Left hindlimb (tissue), 1 donor: Measurements from ENCODE around the gene CTIF.

ENCODE experiments used
- DNase-seq: peaks from one replicate; pipeline ENCODE4 v3.0.0-alpha.2; 2018

Gene CTIF

DNA sequence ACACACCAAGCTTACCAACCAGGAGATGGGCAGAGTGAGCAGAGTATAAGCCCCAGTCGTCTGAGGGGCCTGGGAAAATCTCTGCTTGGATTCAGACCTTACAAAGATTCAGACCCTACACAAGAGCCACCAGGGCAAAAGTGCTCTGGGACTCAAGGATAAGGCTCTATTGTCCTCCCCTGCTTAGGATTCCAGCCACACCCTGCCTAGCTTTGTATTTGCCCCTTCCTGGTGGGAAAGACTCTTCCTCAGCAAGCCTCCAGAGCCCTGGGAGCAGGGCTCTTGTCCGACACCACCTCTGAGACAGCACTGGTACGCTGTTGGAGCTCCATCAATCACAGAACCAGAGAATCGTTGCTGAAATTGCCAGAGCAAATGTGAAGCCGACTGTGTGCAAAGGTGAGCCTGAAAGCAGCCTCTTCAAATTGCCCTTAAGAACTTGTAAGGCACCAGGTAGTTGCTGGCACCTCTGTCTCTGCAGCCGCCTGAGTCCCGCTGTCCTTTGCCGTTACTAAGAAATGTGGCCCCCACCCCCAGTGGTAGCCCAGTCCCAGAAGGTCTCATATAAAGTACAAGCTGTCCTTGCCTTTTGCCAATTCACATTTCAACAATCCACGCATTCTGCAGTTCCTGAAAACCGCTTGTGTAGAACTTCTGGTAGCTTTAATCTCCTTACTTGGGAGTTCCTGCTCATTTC lies 148.7 kb downstream of the CTIF start:
- no peak for DNase-seq

DNA sequence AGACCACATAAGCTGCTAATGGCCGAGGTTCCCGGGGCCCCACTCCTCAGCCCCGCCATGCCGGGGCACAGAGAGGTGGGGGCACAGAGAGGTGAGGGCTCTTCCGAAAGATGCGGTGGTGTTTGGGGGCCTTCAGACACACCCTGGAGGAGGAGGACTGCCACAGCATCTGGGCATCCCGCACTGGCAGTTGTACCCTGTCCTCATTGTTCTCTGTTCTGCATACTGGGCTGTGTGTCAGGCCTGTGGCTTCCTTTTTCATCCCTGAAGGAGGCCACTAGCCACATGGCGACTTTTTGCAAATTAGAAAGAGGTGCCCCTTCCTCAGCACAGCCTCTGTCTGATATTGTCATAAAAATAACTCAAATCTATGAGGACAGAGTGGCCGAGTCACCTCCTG lies 150.1 kb downstream of the CTIF start:
- DNase-seq, result no peak

DNA sequence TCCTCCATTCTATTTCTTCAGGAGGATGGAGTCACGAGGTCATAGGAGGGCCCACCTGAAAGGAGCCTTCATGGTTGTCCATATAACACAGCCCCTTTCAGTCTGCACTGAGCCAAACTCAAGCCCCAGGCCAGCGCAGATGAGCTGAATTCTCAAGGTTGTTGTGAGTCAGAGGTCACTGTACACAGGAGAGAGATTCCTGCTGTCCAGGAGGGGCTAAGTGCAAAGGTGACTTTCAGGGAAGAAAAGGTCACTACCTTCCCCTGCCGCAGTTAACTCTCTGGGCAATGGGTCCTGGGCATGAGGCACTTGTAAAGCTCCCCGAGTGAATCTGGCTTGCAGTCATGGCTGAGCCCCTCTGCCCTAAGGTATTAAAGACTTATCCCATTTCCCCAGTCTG lies 150.7 kb downstream of the CTIF start:
- no peak for DNase-seq

DNA sequence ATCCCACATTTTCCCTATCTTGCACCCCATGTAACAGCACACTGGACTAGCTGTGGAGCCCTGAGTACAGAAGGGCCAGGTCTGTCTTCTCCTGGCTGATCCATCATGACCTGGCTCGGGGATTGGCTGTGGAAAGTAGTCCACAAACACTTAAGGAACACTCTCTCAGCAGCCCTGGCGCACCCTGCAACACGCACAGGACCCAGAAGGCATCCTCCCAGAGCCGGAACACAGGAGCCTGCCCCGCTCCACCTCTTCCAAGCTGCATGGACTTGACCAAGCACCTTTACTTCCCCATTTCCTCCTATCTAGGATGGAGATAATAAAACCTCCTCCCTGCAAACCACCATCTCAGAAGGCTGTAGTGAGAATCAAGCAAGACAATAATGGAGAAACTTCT lies 151.7 kb downstream of the CTIF start:
- no peak for DNase-seq

DNA sequence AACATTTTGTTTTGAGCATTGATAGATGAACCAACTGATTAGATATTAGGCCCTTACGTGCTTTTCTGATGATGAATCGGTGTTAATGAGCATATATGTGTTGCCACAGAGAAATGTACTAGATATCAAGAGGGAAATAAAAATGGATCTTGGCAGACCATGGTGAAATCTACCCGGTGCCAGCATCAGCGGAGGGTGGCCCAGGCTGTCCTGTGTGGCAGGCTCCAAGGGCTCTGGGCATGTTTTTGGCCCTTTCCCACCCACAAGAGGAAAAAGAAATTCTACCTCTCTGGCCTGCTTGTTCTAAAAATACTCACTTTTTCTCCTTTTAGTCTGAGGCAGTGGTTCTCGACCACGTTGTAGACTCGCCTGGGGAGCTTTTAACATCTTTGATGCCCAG lies 154.2 kb downstream of the CTIF start:
- no peak for DNase-seq

DNA sequence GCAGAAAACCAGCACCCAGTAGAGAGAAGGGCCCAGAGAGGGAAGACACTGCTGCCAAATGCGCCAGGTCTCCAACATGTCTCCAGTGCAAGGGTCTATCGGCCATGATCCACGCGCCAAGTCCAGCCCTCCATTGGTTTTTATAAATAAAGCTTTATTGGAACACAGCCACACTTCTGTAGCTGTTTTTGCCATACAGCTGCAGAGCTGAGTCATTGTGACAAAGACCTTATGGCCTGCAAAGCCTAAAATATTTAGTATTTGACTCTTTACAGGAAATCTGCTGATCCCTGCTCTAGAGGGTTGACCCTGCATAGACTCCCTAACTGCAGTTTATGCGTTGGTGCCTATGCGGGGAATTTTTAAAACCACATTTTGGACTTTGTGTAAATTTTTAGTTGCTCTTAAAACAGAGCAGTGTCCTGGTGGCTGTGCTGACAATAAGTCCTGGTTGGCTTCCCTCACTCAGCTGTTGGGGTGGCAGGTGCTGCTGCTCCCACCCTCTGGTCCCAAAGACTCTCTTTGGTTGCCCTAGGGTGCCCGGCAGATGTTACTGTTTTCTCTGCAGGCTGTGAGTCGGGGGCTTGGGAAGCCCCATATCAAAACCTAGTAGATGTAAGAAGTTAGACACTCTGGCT lies 154.9 kb downstream of the CTIF start:
- no peak for DNase-seq

DNA sequence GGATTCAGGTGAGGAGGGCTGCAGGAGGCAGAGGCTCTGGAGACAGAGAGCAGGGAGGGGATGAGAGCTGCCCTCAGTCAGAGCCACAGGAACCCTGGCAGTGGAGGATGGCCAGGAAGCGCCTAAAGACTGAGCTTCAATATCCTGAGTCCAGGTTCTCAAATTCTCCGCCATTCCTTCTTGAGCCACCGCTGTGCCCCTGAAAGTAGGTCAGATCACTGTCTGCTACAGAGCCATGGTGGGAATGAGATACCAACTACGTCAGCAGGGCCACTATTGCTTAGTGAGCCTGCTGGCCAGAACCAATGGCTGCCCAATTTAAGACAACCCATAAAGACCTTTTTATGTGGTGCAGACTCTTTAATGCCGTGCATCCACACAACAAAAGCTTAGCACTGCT lies 155.5 kb downstream of the CTIF start:
- DNase-seq, result no peak

DNA sequence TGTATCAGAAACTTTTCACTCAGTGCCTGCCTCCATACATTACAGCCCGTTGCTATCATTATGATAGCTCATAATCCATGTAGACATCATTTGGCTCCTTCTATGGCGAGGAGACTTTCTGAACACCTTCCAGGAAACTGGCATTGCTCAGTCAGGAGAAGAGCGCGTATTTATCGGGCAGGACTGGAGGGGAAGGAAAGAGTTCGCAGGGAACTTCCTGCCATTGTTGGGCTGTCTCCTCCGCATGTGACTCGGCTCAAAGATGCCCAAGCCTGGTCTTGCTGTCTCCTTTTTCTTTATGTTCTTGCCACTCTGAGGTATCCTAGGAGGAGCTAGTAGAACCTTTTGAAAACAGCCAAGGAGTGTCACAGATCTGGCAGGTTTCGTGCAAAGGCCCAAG lies 156.8 kb downstream of the CTIF start:
- DNase-seq, result no peak

DNA sequence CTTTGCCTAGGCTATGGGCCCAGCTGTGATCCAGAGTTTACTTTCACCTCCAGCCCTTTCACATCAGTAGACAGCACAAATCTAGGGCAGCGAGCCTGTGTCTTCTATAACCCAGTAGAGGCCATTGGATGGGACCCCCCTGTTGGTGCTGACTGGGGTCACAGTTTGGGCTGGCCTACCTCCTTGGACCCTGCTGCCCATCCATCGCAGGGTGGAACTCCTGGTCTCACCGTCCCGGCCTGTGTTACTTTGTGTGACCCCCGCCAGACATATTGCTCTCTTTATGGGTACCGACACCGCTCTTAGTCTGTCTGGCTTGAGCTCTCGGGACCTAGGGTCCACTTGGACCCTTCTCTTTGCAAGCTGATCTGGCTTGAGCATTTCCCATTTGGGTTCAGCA lies 157.4 kb downstream of the CTIF start:
- DNase-seq, result no peak

DNA sequence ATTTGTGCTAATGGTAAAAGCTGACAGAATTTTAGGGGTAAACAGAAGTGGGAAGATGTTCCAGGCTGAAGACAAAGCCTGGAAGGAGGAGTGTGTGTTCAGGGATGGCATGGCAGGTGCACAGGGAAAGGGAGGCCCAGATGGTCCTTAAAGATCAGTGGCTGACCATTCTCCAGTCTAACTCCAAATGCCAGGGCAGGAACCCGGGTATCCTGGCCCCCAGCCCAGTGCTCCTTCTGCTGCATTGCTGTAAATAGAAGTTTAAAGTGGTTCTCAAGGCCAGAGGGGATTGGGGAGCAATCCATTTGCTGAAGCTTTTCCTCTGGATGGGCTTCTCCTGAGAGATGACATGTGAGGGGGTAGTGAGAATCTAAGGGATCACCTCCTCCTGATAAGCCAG lies 158.6 kb downstream of the CTIF start:
- DNase-seq, result no peak

DNA sequence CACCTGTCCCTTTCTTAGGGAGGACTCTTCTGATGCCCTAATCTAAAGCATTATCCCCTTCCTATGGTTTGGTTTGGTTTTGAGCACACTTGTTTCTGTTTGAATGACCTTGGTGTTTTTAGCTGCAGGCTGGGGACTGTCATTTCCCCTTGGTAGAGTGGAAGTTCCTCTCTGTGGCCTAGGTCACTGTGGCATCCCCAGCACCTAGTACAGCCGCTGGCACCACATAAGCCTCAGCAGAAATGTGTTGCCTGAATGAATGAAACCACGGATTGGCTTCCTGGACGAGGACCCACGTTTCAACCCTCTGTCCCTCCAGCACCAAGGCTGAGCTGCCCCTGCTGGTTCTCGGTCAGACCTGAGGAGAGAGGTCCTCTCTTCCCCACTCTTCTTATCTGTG lies 159.9 kb downstream of the CTIF start:
- DNase-seq, result no peak

DNA sequence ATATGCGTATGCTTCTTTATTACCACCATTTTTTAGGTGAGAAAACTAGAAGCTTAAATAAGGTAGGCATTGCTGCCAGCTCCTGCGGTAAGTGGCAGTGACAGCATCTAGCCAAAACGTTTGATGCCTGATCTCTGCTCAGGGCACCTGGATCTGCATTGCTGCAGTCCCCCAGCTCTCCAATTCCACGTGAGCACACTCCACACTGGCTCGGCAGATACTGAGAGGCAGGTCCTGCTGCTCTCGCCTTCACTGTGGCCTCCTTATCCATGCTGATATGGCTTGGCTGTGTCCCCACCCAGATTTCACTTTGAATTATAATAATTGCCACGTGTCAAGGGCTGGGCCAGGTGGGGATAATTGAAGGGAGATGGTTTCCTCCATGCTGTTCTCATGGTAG lies 160.9 kb downstream of the CTIF start:
- DNase-seq, result no peak

DNA sequence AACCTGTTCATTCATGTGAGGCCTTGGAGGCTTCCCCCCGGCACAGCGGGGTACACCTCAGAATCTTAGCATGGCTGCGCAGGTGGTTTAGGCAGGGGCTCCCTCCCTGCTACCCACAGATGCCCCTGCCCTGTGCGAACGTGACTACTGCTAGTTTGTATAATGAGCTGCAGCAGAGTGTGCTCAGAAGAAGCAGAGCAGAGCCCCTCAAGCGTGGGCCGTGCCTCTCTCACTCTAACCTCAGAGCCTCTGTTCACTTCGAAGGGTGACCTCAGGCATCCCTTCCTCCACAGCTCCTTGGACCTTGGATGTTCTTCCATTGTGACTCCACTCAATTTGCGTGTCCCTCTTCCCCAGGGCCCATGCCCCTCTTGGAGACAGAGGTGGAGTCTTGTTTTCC lies 161.6 kb downstream of the CTIF start:
- DNase-seq, result no peak

DNA sequence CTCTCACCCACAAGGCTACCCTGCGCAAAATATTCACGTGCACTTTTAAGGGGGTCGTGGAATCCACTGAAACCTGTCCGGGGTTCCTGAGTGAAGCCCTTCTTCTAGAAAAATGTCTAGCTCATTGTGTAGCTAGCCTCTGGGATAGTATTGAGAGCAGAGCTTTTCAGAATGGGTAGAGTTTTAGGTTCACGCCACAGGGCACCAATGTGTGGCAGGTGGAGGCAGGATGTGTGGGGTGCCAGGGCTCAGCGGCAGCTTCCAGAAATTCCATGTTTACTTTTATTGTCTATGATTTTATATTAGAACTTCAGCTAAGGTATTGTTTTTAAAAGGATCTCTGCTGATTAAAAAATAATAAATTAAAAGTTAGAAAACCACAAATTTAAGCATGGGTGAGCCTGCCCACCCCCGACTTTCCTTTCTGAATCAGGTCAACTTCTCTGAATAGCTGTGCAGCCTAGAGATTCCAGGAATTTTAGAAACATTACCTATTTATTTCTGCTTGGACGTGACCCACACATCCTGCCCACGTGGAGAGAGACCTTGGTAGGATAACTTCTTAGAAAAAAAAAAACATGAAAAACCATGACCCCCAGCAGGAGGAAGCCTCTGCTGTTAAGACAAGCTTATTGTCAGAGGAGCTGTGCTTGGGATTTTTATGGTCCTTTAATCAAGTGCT lies 163.7 kb downstream of the CTIF start:
- no peak for DNase-seq

DNA sequence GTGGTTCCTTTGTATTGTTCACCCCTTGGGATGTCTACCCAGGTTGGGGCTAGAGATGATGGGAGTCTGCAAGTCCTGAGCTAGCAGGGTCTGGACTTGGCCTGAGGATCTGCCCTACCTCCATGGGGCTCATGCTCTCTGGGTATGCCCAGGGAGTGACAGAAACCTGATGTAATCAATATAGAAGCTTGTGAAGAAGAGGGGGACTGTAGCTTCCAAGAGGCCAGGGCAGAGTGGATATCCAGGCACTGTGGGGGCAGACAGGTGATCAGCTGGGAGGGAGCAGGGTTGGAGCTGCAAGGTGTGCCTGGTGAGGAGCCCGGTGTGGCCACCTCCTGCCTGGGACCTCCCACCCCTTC lies 164.2 kb downstream of the CTIF start:
- DNase-seq, result no peak

DNA sequence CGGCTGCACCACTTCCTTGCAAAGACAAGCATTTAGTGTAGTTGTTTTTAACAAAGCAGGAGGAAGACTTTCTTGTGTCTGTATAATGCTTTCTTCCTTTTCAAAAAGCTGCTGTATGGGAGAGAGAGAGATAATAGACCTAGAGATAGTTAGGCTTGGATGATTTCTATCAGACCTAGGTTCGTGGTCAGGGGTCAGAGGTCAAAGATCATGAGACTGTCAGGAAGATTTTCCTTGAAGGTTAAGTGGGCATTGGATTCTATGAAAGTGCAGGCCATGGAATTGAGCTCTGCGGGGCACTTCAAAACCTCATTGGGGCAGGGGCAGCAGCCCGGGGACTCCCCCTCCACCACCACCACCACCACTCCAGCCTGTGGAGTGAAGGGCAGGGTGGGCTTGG lies 164.6 kb downstream of the CTIF start:
- DNase-seq, result no peak

DNA sequence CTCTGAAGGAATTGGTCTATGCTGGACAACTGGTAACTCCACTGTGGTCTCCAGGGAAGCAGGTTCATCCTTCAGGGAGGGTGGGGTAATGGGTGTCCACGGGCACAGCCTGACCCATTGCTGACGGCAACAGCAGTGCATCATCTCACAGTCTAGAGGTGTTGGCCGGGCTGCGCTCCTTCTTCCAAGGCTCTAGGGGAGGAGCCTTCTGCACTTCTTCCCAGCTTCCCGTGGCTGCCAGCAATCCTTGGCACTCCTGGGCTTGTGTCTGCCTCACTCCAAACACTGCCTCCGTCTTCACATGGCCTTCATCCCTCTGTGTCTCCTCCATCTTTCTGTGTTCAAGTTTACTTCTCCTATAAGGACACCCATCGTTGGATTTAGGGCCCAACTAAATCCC lies 166.2 kb downstream of the CTIF start:
- DNase-seq, result no peak

DNA sequence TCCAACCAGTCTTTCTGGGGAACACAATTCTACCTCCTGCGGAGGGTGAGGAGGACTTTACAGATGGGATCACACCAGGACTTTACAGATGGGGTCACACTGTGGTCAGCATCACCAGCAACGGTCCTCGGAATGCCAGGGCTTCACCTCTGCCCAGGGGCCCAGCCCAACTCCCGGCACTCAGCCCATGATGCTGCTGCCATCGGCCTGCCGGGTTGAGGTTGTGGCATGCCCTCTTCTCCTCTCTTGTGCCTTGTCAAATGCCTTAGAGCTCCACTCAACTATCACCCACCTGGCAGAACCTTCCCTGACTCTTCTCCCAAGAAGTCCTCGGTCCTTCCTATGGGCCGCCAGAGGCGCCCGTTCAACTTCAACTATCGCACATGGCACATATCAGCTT lies 166.7 kb downstream of the CTIF start:
- DNase-seq, result no peak

DNA sequence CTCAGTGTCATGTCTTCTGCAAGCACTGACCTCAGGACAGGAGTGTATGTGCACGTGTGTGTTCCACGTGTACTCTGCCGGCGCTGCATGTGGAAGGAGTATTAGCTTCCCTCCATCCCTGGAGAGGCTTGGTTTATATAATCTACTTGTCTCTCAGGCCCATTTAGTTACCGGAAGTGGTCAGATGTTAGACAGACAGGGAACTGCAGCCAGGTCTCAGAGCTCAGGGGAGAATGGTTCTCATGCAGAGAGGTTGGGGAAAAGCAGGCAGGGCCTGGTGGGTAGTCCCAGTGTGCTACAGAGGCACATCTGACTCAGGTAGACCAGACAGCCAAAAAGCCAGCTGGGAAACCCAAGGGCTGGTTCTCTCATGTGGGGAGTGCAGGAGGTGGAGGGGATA lies 167.9 kb downstream of the CTIF start:
- DNase-seq, result no peak

DNA sequence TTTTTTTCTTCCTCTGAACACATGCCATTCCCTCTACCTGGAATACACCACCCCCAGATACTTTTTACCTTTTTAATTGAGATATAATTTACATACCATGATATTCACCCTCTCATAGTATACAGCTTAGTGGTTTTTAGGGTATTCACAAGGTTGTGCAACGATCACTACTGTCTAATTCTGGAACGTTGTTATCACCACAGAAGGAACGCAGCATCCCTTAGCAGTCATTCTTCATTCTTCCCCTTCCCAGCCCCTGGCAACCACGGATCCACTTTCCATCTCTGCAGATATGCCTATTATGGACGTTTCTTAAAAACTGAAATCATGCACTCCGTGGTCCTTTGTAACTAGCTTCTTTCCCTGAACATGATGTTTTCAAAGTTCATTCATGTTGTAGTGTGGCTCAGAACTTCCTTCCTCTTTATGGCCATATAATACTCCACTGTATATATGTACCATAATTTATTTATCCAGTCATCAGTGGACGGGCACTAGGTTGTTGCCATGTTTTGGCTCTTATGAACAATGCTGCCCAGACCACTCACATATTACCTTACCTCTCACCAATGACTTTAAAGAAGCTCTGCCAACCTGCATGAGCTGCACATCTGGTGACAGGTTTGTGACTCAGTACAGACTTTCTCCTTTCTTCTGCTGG lies 168.9 kb downstream of the CTIF start:
- no peak for DNase-seq

DNA sequence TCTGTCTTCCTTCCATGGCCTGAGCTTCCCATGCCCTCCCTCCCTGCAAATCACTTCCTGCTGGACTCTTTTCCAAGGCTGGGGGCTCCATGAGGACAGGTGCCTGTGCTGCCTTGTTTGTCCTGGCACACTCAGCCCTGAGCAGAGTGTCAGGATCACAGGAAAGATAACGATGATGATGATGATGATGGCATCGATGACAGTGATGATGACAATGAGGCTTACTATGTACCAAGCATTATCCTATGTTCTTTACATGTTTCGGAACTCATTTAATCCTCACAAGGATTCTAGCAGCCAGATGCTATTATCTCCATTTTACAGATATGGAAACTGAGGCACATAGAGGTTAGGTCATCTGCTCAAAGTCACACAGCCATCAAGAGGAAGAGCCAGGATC lies 170.0 kb downstream of the CTIF start:
- no peak for DNase-seq

DNA sequence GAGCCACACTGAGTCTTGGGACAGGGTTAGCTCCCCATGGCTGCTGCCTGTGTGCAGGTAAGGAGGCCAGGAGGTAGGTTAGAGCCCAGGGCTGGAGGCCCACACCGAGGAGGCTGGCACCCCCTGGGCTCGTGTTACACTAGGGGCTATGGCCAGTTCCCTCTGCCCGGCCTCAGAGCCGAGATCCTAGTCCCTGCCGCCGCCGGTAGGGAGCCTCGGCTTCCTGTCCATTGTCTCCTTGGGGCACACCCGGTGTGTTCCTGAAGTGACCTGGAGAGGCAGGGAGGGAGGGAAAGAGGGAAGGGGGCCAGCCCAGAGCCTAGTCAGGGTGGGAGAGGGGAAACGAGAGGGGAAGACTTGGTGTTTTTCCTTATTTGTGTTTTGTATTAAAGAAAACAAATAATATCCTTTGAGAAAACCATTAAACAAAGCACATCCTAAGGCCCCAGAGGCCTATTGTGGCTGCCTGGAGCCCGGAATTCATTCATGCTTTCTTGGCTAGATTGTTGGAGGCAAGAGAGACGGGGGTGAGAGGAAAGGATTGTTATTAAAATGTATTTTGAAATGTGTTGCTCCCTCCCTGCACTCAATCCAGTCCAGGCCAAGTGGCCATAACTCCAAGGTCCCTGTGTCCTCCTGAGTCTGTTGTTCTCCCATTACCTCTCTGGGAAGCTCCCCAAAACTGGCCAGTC lies 170.7 kb downstream of the CTIF start:
- DNase-seq, result no peak
